ENCODE measurements around the gene AK2.
A peak's percentile ranks its signal among the peaks of the same experiment; 100 is the strongest.

DNA sequence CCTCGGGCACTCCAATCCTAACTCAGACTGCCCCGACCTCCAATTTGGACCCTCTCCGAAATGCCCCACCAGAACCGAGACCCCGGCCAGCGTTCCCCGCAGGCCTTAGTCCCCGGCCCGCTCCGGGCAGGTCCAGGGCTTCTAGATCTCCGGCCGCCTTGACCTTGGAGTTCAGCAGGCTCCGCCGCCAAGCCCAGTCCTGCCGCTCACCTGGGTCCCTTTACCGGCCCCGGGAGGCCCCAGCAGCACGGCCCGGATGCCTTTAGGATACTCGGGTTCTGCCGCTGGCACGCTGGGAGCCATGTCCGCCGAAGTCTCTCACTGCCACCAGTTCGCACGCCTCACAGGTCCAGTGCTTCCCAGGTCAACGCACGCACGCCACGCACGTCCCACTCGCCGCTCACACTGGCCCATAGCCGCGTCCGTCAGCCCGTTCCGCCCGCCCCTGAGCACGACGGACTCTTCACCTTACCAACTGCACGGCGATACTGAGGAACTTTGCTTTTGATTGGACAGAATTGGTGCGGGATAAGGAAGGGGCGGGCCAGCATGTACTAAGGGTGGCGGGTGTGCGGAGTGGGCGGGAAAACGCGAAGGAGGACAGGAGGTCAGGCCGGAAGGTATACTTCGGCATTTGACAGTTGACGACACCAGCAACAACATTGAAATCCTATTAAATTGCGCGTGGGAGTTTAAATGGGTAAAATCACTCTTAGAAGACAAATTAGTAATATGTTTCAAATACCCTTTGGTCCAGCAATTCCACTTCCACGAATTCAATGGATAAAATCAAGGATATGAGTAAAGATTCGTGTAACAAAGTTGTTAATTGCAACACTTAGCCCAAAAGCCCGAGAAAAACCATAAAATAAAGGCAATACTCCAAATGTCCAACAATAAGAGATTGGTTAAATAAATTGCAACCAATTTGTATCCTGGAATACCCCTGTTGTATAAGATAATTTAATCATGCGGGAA is at the start of gene AK2:
- TF ChIP-seq RAD21 (IDR thresholded peaks at IDR 0.05), result peak; percentile 7 to 57
- no peak for TF ChIP-seq TAF1 (conservative IDR thresholded peaks at IDR 0.05)
